H1 (cell line): ENCODE data around the gene SMIM29. TPM values are rescaled to one million over a fixed set of nuclear protein-coding genes. Genes with fewer than 3 reads are reported as not detected.

Experiments used
- CTBP2 ChIP-seq: IDR thresholded peaks from 2 replicates; pipeline ENCODE4 v1.7.0; 2011; ENCODE audit warnings: borderline replicate concordance, mild to moderate bottlenecking, moderate library complexity, mixed read lengths, low read length; ENCODE audit not compliant: insufficient read depth, insufficient read length
- KDM5A ChIP-seq: fragments of 200-600 bp; IDR thresholded peaks from 2 replicates; pipeline ENCODE4 v1.7.1; 2012; ENCODE audit warnings: mild to moderate bottlenecking, low read length, inconsistent platforms, mixed read lengths
- POLR2AphosphoS5 ChIP-seq: IDR thresholded peaks from 2 replicates; pipeline ENCODE4 v1.6.1; 2011; ENCODE audit warnings: low read depth, low read length
- ZNF274 ChIP-seq: IDR thresholded peaks from 2 replicates; pipeline ENCODE4 v1.7.0; 2012; ENCODE audit warnings: low read length, borderline replicate concordance; ENCODE audit errors: extremely low read depth
- polyA plus RNA-seq, 7 experiments: library from polyadenylated mRNA; depleted of rRNA in 3 of 7; stranded (reverse) in 5 of 7; unstranded in 2 of 7; fragments of >200 nt in 5 of 7; fragments of 200-250 nt in 2 of 7; gene quantifications; 1 replicate in 5 of 7; 2 replicates in 1 of 7; 4 replicates in 1 of 7; pipeline versions ENCODE4 v1.2.1 to v1.2.3, GENCODE V29; 2011 to 2013; ENCODE audit warnings: missing spikeins in 2 of 7, mixed read lengths in 2 of 7
- total RNA-seq: library from RNA; stranded (reverse); fragmentation: NEBNext Ultra II Directional; extraction: Animal tissue kit (Norgen Biotek cat#: 25700); gene quantifications from 2 replicates; pipeline ENCODE4 v1.2.1, GENCODE V29; 2021

Gene SMIM29
- total and polyA plus RNA-seq, 2 of the 8 experiments (the other 6 are each of a cell fraction or from before 2014, with no cell fraction given): 7.0 to 22.4 TPM

DNA sequence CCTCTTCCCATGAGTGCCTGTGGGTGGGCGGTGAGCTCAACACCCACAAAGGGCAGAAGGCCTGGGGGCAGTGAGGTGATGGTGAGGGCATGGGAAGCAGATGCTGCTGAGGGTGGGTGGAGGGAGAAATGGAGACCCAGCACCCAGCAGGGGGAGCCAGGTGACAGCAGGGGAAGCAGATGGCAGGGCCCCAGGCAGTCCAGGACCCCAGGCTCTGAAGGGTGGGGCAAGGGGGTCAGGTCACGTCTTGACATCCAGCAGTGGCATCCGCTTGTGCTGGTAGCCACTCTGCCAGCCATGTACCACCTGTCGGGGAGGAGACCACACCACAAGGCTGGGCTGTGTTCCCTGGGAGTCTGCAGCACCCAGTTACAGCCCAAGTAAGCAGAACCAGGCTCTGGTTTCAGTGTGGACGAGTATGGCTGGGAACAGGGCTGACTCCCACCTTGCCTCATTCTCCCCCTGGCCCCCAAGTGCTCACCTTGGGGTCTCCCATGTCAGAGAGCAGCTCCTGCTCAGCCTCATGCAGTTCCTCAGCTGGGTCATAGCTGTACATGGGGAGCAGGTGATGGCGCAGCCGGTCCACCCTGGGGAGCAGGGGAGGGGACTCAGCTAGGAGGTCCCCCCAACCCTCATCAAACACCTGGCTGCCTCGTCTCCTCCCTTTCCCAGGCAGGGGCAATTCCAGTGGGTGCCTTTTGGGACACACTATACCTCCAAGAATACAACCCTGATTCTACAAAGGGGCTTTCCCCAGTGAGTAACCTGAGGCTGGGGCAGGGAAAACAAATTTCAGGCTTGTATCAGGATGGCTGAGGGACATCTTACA lies 2.0 kb downstream of the SMIM29 start (continued):
- TF ChIP-seq ZNF274: no peak
- TF ChIP-seq CTBP2: peak; percentile 39
- TF ChIP-seq KDM5A: no peak
- peak; percentile 100 for TF ChIP-seq POLR2AphosphoS5
